ENCODE results near the gene TMEM156.

GRCh38 chr4:38919494-38919893 is 112.7 kb downstream of the TMEM156 start:
- TF ChIP-seq CTCF (IDR thresholded peaks at IDR 0.05; ENCODE audit: extremely low read depth in 1 of 2, insufficient read depth in 1 of 2, low read depth in 1 of 2, low read length in 2 of 2) = no peak
- TF ChIP-seq EZH2 (IDR thresholded peaks at IDR 0.05; ENCODE audit: borderline replicate concordance, low read depth, low read length, severe bottlenecking) = no peak
- TF ChIP-seq POLR2AphosphoS5 (IDR thresholded peaks at IDR 0.05; ENCODE audit: insufficient read depth, low read depth, low read length) = no peak
- TF ChIP-seq FOS (IDR thresholded peaks at IDR 0.05; ENCODE audit: borderline replicate concordance, insufficient read depth, low read length) = no peak
- TF ChIP-seq JUN (IDR thresholded peaks at IDR 0.05; ENCODE audit: borderline replicate concordance, insufficient read depth, insufficient read length, low read depth) = no peak
- TF ChIP-seq POLR2A (IDR thresholded peaks at IDR 0.05; ENCODE audit: low read depth, low read length) = no peak
- TF ChIP-seq MAX (IDR thresholded peaks at IDR 0.05; ENCODE audit: insufficient read depth, insufficient read length) = no peak
